A673 (cell line): ENCODE measurements around the gene ZNF592.

Experiments used
- CTCF ChIP-seq: fragments of 300-800, 200-600 bp; sonication (generic); conservative IDR thresholded peaks from 2 replicates; pipeline ENCODE4 v1.5.1; 2017; ENCODE audit warnings: low read depth, mild to moderate bottlenecking, antibody characterized with exemption, low read length, moderate library complexity, mixed read lengths
- EZH2 ChIP-seq: fragments of 200-600 bp; sonication (generic); IDR thresholded peaks from 2 replicates; pipeline ENCODE4 v1.6.1; 2017; ENCODE audit warnings: borderline replicate concordance, low read depth, mild to moderate bottlenecking, mixed read lengths, antibody characterized with exemption, low read length; ENCODE audit not compliant: poor library complexity, severe bottlenecking

DNA sequence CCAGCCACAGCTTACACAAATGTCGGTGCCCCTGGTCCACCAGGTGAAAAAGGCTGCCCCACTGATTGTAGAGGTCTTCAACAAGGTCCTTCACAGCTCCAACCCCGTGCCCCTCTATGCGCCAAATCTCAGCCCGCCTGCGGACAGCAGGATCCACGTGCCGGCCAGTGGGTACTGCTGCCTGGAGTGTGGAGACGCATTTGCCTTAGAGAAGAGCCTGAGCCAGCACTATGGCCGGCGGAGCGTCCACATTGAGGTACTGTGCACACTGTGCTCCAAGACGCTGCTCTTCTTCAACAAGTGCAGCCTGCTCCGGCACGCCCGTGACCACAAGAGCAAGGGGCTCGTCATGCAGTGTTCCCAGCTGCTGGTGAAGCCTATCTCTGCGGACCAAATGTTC, 35.9 kb downstream of the ZNF592 start:
- no peak for TF ChIP-seq CTCF
- TF ChIP-seq EZH2 = no peak
